Subcutaneous adipose tissue (tissue), 4 donors: Measurements from ENCODE around the gene TRIO. TPM values are rescaled to one million over a fixed set of nuclear protein-coding genes. Genes with fewer than 3 reads are reported as not detected.

Experiments used
- CTCF ChIP-seq: fragments of 450-650 bp; IDR thresholded peaks from one replicate; pipeline ENCODE4 v1.5.1; 2016; ENCODE audit warnings: low read depth, mild to moderate bottlenecking, control low read depth, antibody characterized with exemption, moderate library complexity
- total RNA-seq, 4 donors: library from RNA; depleted of rRNA; stranded (reverse); fragments of >200 nt; gene quantifications; one replicate each; pipeline ENCODE4 v1.1.0, GENCODE V29; 2016

Gene TRIO
- total RNA-seq, 4 donors from 2014 or later: 193 to 238 (median 212) TPM

GRCh38 chr5:14108170-14108996 is 34.8 kb upstream of the TRIO start:
- TF ChIP-seq CTCF: no peak

DNA sequence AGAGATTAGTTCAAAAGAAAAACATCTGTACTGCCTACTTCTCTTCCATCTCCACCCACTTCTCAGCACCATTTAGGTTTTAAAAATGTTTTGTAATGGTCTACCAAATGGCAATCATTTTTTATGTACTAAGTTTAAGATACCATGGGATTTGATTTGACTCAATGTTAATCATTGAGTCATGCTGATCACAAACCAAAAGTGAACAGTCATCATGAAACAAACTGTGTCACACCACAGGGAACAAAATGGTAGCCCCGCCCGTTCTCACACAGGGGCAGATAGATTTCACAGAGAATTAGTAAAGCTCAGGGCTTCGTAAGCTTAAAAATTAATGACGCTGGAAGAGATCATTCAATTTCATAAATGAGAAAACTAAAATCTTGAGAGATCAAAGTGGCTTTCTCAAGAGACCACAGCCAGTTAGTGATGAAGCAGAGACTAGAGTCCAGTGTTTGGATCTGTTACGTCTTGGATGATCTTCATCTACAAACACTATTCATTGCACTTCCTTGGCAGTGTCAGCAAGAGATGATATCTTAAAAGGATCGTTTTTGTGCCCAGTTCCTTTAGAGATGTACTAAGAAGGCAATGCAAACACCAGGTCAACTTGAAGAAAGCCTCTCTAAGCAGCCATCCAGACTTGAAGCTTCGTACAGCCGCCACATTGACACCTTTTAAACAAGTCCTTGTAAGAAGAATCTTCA is 33.9 kb upstream of the TRIO start:
- TF ChIP-seq CTCF: no peak

DNA sequence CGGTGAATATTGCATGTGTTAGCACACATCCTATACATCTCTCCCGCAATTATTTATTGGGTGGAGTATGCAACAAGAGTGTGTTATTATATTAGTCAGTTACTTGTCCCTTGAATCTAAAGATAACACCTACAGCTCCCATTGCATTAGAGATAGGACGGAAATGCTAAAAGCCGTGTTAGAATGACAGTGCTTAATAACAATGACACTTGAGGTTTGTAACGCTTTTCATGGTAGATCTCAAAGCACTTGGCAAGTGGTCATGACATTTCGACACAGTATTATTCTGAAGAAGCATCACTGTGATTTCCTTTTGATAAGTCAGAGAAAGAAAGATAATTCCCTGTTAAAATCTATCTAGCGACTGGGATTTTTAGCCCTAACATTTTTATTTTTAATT is 33.4 kb upstream of the TRIO start:
- no peak for TF ChIP-seq CTCF

- no peak for TF ChIP-seq CTCF
These were observed 32.9 kb upstream of the TRIO start for GRCh38 chr5:14110196-14110595.

DNA sequence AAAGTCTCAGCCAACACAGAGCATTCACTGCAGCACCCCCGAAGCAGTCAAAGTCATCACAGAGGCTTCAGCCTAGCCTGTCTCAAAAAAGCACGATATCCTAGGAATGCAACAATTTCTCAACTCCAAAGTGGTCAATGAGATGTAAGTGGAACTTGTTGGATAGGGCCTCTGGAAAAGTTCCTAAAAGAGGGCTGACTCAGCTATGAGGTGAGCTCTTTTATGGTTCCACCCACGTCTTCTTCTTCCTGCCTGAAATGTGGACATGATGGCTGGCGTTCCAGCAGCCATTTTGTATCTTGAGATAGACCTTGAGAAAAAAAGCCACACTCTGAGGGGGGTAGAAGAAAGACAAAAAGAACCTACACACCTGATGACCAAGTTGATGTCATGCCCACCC is 32.5 kb upstream of the TRIO start:
- TF ChIP-seq CTCF: no peak

DNA sequence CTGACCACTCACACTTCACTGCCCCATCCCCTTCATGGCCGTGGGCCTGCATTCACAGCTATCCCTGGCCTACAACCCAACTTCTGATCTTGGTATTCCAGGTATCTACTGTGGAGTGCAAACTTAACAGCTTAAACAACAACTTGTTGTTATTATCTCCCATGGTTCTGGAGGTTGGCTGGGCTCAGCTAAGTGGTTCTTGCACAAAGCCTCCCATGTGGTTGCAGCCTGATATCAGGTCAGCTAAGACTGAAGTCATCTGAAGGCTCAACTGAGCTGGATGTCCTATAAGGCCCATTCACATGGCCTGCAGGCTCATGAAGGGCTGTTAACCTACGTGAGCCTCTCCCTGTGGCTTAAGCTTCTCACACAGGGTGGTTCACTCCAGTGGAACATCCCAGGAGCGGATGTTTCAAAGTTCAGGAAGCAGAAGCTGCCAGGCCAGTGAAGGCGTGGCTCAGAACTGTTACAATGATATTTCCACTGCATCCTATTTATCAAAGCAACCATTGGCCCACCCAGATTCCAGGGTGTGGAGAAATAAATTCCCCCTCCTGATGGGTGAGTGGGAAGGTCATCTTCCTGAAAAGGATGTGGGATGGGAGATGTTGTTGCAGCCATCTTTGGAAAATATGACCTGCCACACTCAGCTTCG is 30.0 kb upstream of the TRIO start:
- TF ChIP-seq CTCF: no peak
